ENCODE results near the gene KLHL22.
"Not testable (repeated sequence)": the region's sequence is repeated elsewhere in the genome, so short reads cannot be mapped to it uniquely, and the experiment has no call there.

The KLHL22 gene

GRCh38 chr22:20402960-20403778, 92.4 kb downstream of the KLHL22 start:
- no peak for DNase-seq (ENCODE audit: low read depth in 2 of 2)

GRCh38 chr22:20401376-20402014, 94.1 kb downstream of the KLHL22 start:
- DNase-seq (ENCODE audit: low read depth in 2 of 2): no peak

- no peak for DNase-seq (ENCODE audit: low read depth in 2 of 2)
Measured at GRCh38 chr22:20400606-20401375, 94.8 kb downstream of the KLHL22 start.

GRCh38 chr22:20399866-20400605, 95.6 kb downstream of the KLHL22 start:
- no peak for DNase-seq (ENCODE audit: low read depth in 2 of 2)

GRCh38 chr22:20398420-20398819, 97.2 kb downstream of the KLHL22 start:
- DNase-seq (ENCODE audit: low read depth in 2 of 2): no peak

GRCh38 chr22:20397498-20397897, 98.1 kb downstream of the KLHL22 start:
- no peak for DNase-seq (ENCODE audit: low read depth in 2 of 2)

GRCh38 chr22:20396639-20397038, 99.0 kb downstream of the KLHL22 start:
- DNase-seq (ENCODE audit: low read depth in 2 of 2): no peak

GRCh38 chr22:20395907-20396287, 99.7 kb downstream of the KLHL22 start:
- no peak for DNase-seq (ENCODE audit: low read depth in 2 of 2)

GRCh38 chr22:20395181-20395906, 100.3 kb downstream of the KLHL22 start:
- DNase-seq (ENCODE audit: low read depth in 2 of 2): no peak

- peak; percentile 69 for DNase-seq (ENCODE audit: low read depth in 2 of 2)
Measured at GRCh38 chr22:20393705-20394476, 101.7 kb downstream of the KLHL22 start, which contains the start of gene ZNF74. TSS of gene ZNF74 (plus strand) at chr22:20394151. CDS start at chr22:20394629, 478 bp downstream.

GRCh38 chr22:20392983-20393704, 102.5 kb downstream of the KLHL22 start:
- no peak for DNase-seq (ENCODE audit: low read depth in 2 of 2)

- DNase-seq (ENCODE audit: low read depth in 2 of 2): not testable (repeated sequence)
Measured at GRCh38 chr22:20392365-20392881, 103.2 kb downstream of the KLHL22 start.
